HUES48 (cell line): Measurements from ENCODE around the gene NSG1.

Source experiments
- H3K27ac ChIP-seq: one replicate; pipeline ENCODE4 v1.7.0; 2013; ENCODE audit warnings: low read depth, low read length, inconsistent platforms
- H3K27me3 ChIP-seq: 2 replicates; pipeline ENCODE4 v1.6.1; 2013; ENCODE audit warnings: mild to moderate bottlenecking, low read length; ENCODE audit not compliant: control insufficient read depth, insufficient read depth
- H3K36me3 ChIP-seq: 2 replicates; pipeline ENCODE4 v1.6.1; 2013; ENCODE audit warnings: low read length; ENCODE audit not compliant: control insufficient read depth, insufficient read depth
- H3K4me1 ChIP-seq: 2 replicates; pipeline ENCODE4 v1.6.1; 2013; ENCODE audit warnings: mild to moderate bottlenecking, low read length; ENCODE audit not compliant: control insufficient read depth, insufficient read depth
- H3K4me3 ChIP-seq: 2 replicates; pipeline ENCODE4 v1.5.1; 2013; ENCODE audit warnings: mild to moderate bottlenecking, low read depth, low read length
- H3K9ac ChIP-seq: 2 replicates; pipeline ENCODE4 v1.6.1; 2013; ENCODE audit warnings: mild to moderate bottlenecking, low read depth, low read length, moderate library complexity
- H3K9me3 ChIP-seq: 2 replicates; pipeline ENCODE4 v1.6.1; 2013; ENCODE audit warnings: low read length; ENCODE audit not compliant: control insufficient read depth, insufficient read depth

Gene NSG1

GRCh38 chr4:4397441-4397819, 10.5 kb downstream of the NSG1 start:
- Histone ChIP-seq H3K4me1 (peaks cover 15% of the 10 kb centered on the region), H3K36me3 (peaks cover 14% of the 10 kb centered on the region; the same call in 1 of the 2 replicates), H3K4me3 (no peak overlapping the region), H3K9ac (no peak overlapping the region), H3K27ac (no peak overlapping the region), H3K9me3 (no peaks in the 10 kb centered on the region), H3K27me3 (no peaks in the 10 kb centered on the region)

- Histone ChIP-seq H3K27me3 (no peaks in the 10 kb centered on the region), H3K4me1 (peaks cover 15% of the 10 kb centered on the region), H3K27ac (no peak overlapping the region), H3K4me3 (no peak overlapping the region), H3K9me3 (no peaks in the 10 kb centered on the region), H3K9ac (no peak overlapping the region), H3K36me3 (peaks cover 4% of the 10 kb centered on the region; the same call in 1 of the 2 replicates)
These were observed 11.5 kb downstream of the NSG1 start for GRCh38 chr4:4398430-4398829.

- Histone ChIP-seq H3K4me1 (peaks cover 9% of the 10 kb centered on the region), H3K4me3 (no peak overlapping the region), H3K27ac (no peak overlapping the region), H3K36me3 (no peaks in the 10 kb centered on the region; the same call in none of the 2 replicates), H3K9me3 (no peaks in the 10 kb centered on the region), H3K27me3 (no peaks in the 10 kb centered on the region), H3K9ac (no peak overlapping the region)
These were observed 14.1 kb downstream of the NSG1 start for GRCh38 chr4:4401036-4401435.

GRCh38 chr4:4402966-4403365, 16.1 kb downstream of the NSG1 start:
- Histone ChIP-seq H3K27ac (no peak overlapping the region), H3K36me3 (no peaks in the 10 kb centered on the region; the same call in none of the 2 replicates), H3K27me3 (no peaks in the 10 kb centered on the region), H3K4me1 (no peaks in the 10 kb centered on the region), H3K4me3 (no peak overlapping the region), H3K9ac (no peak overlapping the region), H3K9me3 (no peaks in the 10 kb centered on the region)

GRCh38 chr4:4405358-4405962, 18.6 kb downstream of the NSG1 start:
- H3K9ac ChIP-seq, result no peak overlapping the region
- no peaks in the 10 kb centered on the region for H3K4me1 ChIP-seq
- H3K4me3 ChIP-seq, result no peak overlapping the region
- H3K36me3 ChIP-seq, result peaks cover 2% of the 10 kb centered on the region
- H3K27me3 ChIP-seq, result no peaks in the 10 kb centered on the region
- no peak overlapping the region for H3K27ac ChIP-seq
- no peaks in the 10 kb centered on the region for H3K9me3 ChIP-seq

GRCh38 chr4:4406455-4407298, 19.8 kb downstream of the NSG1 start:
- no peaks in the 10 kb centered on the region for H3K9me3 ChIP-seq
- H3K27ac ChIP-seq, result no peak overlapping the region
- peaks cover 4% of the 10 kb centered on the region for H3K36me3 ChIP-seq
- H3K27me3 ChIP-seq, result no peaks in the 10 kb centered on the region
- H3K4me1 ChIP-seq, result no peaks in the 10 kb centered on the region
- no peak overlapping the region for H3K4me3 ChIP-seq
- no peak overlapping the region; the same call in 1 of the 2 replicates for H3K9ac ChIP-seq

- H3K9ac ChIP-seq, result no peak overlapping the region
- no peak overlapping the region for H3K4me3 ChIP-seq
- peaks cover 4% of the 10 kb centered on the region for H3K36me3 ChIP-seq
- H3K27me3 ChIP-seq, result no peaks in the 10 kb centered on the region
- H3K9me3 ChIP-seq, result no peaks in the 10 kb centered on the region
- no peaks in the 10 kb centered on the region for H3K4me1 ChIP-seq
- no peak overlapping the region for H3K27ac ChIP-seq
These were observed 20.6 kb downstream of the NSG1 start for GRCh38 chr4:4407299-4408131.

- no peak overlapping the region for H3K9ac ChIP-seq
- H3K27ac ChIP-seq, result no peak overlapping the region
- no peaks in the 10 kb centered on the region for H3K27me3 ChIP-seq
- no peaks in the 10 kb centered on the region for H3K4me1 ChIP-seq
- H3K36me3 ChIP-seq, result peaks cover 4% of the 10 kb centered on the region
- H3K4me3 ChIP-seq, result no peak overlapping the region
- H3K9me3 ChIP-seq, result no peaks in the 10 kb centered on the region
These were observed 21.2 kb downstream of the NSG1 start for GRCh38 chr4:4408132-4408523.

- no peak overlapping the region for H3K4me3 ChIP-seq
- no peaks in the 10 kb centered on the region for H3K27me3 ChIP-seq
- H3K4me1 ChIP-seq, result no peaks in the 10 kb centered on the region
- H3K9me3 ChIP-seq, result no peaks in the 10 kb centered on the region
- H3K27ac ChIP-seq, result no peak overlapping the region
- no peak overlapping the region for H3K9ac ChIP-seq
- H3K36me3 ChIP-seq, result peaks cover 4% of the 10 kb centered on the region
These were observed 21.9 kb downstream of the NSG1 start for GRCh38 chr4:4408576-4409335.

GRCh38 chr4:4409416-4410115, 22.7 kb downstream of the NSG1 start:
- H3K9me3 ChIP-seq, result no peaks in the 10 kb centered on the region
- H3K4me3 ChIP-seq, result no peak overlapping the region
- H3K9ac ChIP-seq, result no peak overlapping the region
- peaks cover 4% of the 10 kb centered on the region; the same call in 1 of the 2 replicates for H3K36me3 ChIP-seq
- no peaks in the 10 kb centered on the region for H3K4me1 ChIP-seq
- H3K27ac ChIP-seq, result no peak overlapping the region
- no peaks in the 10 kb centered on the region for H3K27me3 ChIP-seq
